GM12801 (cell line): ENCODE data around the gene HSPH1.

Experiments used
- CTCF ChIP-seq: IDR thresholded peaks from one replicate; pipeline ENCODE4 v1.5.1; 2011; ENCODE audit warnings: control low read depth; ENCODE audit not compliant: insufficient read length; ENCODE audit errors: extremely low read depth

HSPH1 gene

GRCh38 chr13:31105020-31105795, 56.5 kb downstream of the HSPH1 start:
- TF ChIP-seq CTCF: no peak

GRCh38 chr13:31102905-31103304, 58.8 kb downstream of the HSPH1 start:
- TF ChIP-seq CTCF: no peak

- TF ChIP-seq CTCF: no peak
These were observed 60.1 kb downstream of the HSPH1 start for GRCh38 chr13:31101472-31102170.

- TF ChIP-seq CTCF: no peak
These were observed 61.0 kb downstream of the HSPH1 start for GRCh38 chr13:31100721-31101120.

GRCh38 chr13:31096654-31097302, 64.9 kb downstream of the HSPH1 start:
- no peak for TF ChIP-seq CTCF

GRCh38 chr13:31094331-31095015, 67.2 kb downstream of the HSPH1 start:
- no peak for TF ChIP-seq CTCF
